NB4 (cell line): ENCODE results near the gene VMO1.

Source experiments
- POLR2A ChIP-seq: IDR thresholded peaks from 2 replicates; pipeline ENCODE4 v1.6.1; 2011; ENCODE audit warnings: mild to moderate bottlenecking; ENCODE audit not compliant: insufficient read length; ENCODE audit errors: extremely low read depth
- TF ChIP-seq, protein P1 (sequence below): IDR thresholded peaks from one replicate; pipeline ENCODE4 v1.5.1; 2012; ENCODE audit warnings: low read depth, low read length
- TF ChIP-seq, protein P2 (sequence below): IDR thresholded peaks from 2 replicates; pipeline ENCODE4 v1.6.1; 2011; ENCODE audit warnings: low read depth, low read length

DNA sequence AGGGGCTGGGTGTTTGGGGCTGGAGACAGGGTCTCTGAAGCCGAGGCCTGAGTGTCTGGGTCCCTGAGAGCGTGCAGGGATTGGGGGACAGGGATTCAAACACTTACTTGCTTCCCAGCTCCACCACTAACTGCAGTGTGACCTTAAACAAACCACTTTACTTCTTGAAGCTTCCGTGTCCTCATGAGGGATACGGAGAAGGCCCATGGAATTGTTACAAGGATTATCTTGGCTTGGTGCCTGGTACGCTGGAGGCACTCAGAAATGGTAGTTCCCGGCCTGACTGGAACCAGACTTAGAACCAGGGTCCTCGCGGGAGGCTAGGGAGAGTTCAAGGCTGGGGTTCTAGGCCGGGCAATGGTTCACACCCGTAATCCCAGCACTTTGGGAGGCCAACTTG is 43.5 kb downstream of the VMO1 start:
- TF ChIP-seq POLR2A = no peak
- TF ChIP-seq, protein P1, sequence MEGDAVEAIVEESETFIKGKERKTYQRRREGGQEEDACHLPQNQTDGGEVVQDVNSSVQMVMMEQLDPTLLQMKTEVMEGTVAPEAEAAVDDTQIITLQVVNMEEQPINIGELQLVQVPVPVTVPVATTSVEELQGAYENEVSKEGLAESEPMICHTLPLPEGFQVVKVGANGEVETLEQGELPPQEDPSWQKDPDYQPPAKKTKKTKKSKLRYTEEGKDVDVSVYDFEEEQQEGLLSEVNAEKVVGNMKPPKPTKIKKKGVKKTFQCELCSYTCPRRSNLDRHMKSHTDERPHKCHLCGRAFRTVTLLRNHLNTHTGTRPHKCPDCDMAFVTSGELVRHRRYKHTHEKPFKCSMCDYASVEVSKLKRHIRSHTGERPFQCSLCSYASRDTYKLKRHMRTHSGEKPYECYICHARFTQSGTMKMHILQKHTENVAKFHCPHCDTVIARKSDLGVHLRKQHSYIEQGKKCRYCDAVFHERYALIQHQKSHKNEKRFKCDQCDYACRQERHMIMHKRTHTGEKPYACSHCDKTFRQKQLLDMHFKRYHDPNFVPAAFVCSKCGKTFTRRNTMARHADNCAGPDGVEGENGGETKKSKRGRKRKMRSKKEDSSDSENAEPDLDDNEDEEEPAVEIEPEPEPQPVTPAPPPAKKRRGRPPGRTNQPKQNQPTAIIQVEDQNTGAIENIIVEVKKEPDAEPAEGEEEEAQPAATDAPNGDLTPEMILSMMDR = no peak
- TF ChIP-seq, protein P2, sequence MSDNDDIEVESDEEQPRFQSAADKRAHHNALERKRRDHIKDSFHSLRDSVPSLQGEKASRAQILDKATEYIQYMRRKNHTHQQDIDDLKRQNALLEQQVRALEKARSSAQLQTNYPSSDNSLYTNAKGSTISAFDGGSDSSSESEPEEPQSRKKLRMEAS = no peak
